GM11168 (cell line): ENCODE results near the gene OR52I2.

ENCODE experiments used
- in situ Hi-C: fragments of 300-500 bp; cut with MboI; formaldehyde crosslinking; loops from one replicate; pipeline ENCODE4 v1.12.0; 2022; ENCODE audit warnings: low sequenced_read_pairs; ENCODE audit not compliant: unreplicated experiment

OR52I2 gene

DNA sequence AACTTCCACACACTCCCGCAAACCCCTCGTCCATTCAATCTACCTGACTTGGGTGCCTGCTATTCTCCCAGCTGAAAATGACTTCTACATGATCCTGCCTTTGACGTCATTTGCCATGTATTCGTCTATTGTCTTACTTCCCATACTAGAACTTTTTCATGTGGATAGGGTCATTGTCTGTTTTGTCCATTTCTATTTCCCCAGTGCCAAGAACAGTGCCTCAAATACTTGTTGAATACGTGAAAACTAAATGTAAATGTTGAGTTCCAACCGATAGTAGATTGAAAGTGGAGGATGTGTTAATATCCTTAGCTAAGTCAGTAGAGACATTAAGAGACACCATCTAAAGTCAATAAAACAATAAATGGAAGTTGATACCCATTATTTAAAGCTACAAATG is 25.6 kb downstream of the OR52I2 start:
- in situ Hi-C loops, result no loop called here

DNA sequence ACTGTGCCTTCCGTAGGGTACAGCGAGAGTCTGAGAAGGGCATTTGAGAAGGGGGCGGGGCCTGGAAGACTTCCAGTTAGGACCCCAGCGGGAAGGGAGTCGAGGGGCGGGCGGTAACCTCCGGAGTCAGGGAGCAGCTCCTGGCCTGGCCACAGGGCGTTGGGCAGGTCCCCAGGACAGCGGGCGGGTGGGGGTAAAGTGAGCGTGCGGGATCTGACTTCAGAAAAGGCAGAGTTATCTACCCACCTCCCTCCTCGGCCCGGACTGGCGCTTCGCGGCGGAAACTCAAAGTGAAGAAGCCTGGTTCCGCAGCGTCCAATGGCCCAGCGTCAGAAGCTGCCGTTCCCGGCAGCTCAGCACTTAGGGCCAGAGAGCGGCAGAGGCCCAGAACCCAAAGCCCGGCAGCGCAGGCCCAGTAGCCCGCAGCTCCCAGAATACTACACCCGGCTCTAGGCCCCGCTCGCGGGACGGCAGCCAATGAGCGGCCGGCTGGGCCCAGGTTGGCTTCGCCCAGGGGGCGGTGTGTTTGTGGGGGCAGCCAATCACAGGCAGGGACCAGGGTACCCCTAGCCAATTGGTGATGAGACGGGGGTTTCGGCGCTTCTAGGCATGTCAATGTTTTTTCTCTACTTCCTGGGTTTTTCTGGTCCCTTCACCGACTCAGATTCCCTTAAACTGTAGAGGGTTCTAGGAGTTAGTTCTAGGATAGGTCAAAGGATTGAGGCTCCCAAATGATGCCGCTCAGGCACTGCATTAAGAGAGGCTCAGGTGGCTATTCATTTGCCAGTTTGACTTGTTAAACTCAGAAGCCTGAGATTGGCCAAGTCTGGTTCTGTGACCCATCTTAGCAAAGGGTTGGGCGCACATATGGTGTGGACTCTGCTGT is 26.5 kb downstream of the OR52I2 start, which contains the start of gene TRIM68:
Gene TRIM68 (minus strand): TSS at position 451 of the 886 bp plus-strand sequence. CDS start 2,727 bp downstream, outside the sequence.
- in situ Hi-C loops, result no loop called here

DNA sequence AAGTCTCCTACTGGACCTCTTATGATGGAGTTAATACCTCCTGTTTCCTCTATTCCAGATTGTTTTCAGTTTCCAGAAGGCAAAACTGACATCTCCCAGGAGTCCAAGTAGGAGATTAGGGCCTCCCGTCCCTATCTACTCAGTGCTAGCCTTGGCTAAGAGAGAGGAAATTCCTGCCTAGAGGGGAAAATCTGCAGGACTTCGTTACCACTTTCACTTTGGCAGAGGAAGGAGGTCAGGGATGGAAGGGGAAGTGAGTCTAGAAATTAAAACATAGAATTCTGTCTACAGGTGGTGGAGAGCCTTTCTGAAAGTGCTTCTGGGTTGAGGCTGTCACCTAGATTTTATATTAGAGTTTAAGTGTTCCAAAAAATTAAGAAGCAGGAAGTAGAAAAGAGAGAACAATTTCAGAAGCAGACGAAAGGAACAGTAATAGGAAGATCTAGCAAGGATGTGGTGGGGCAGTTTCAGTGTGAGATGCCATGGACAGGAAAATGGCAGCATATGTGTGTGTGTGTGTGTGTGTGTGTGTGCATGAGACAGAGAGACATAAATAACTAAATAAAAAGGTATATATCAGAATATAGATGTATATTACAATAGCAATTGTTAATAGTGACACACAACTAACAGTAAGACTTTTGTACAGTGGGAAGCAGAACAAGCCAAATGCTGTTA is 28.9 kb downstream of the OR52I2 start:
- in situ Hi-C loops, result no loop called here

DNA sequence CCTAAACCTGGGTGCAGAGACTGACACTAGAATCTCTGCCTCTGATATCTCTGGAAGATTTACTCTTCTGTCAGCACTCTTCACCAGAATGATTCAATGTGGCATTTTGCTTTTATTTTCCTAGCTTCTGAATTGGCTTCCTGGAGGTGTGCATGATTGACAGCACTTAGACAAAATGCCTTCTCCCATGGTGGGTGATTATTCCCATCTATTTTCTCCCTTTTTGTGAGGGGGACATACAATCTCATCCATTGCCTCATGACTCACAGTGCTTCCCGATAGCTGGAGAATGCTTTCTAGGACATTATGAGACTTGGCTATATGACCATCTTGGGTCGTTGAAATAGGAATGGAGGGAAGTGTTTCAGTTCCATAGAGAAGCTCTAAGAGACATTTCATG is 30.4 kb downstream of the OR52I2 start:
- in situ Hi-C loops, result no loop called here

DNA sequence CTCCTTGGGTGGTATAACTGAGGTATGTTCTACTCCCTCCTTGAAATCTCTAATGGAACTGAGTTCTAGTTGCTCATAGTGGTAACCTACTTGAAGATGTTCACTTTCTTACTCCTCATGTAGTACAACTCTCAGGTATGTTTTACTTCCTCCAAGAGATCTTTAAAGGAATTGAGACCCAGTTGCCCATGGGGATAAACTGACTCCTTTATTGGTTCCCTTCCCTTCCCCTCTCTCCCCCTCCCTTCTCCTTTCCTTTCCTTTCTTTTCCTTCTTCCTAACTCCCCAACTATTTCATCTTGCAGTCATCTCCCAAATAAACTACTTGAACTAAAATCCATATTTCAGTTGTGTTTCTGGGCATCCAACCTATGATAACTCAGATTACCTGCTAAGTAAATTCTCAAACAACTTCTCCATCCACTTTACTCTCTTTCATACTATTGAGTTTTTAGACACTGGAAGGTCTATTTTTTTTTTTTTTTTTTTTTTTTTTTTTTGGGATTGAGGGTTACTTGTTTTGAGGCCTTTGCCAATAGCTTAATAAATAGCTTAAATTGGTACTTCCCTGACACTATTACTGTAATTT is 34.4 kb downstream of the OR52I2 start:
- in situ Hi-C loops, result no loop called here

DNA sequence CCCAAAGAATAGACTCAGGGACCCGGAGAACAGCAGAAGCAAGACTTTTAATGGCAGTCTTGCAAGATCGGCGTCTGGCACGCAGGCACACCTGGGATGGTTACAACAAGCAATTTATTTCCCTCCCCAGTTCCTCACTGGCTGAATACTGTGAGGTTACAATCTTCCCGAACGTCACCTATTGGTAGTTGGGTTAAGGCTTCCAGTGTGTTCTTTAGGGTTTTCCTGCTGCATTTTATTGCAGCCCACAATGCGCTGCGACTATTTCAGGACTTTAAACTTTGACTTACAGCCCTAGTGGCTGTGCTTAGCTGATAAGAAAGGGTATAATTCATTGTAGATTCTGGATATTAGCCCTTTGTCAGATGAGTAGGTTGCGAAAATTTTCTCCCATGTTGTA is 38.0 kb downstream of the OR52I2 start:
- in situ Hi-C loops, result no loop called here

DNA sequence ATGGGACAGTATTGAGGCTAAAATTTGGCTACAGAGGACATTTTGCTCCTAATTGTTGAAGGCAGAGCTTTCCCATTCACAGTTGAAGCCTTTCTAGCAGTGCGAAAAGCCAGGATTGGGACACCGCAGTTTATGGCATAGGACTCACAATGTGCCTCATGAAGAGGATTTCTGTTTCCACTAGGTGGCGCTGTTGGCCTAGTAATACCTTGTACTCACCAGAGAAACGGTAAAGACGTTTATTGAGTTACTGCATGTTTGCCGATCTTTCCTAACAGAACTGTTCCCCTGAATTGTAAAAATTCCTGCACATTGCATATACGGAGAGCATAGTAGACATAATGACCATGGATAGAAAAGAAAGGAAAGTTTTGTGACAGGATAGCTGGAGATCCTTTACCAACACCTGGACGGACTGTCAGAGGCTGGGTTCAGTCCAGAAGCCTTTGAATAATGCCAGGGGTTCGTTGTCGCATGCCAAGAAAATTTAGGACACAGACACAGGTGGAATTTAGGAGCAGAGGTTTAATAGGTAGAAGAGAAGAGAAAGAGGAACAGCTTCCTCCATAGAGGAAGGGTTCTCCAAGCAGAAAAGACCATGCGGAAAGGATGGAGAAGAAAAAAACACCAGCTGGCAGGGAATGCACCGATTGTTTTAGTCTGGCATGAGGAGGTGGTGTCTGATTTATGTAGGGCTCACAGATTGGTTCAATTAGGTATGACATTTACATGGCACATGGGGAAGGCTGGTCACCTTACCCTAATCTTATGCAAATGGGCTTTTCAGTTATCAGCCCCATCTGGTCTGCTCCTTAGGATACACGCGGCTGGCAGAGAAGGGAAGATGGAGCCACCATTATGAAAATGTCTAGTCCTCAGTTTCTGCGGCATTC is 44.9 kb downstream of the OR52I2 start:
- in situ Hi-C loops, result loop anchor here (25.0 kb wide), 1 partner anchor 211 kb away; the partner anchor contains the start of gene OR51S1

DNA sequence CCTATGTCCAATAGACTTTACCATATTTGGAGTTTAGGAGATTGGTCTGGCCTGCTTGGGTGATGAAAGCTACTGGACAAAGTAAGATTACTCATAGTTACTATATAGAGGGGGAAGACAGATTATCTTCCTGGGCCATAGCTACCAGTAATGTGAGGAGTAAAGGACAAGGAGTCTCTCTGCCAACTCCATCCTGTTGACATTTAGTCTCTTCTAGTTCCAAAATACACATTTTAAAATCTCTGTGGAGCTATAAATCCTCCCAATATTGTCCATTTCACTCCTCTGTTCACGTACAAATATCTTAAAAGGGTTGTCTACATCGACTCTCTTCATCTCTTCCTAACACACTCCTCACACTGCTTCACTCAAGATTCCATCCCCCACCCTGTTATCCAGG is 54.6 kb downstream of the OR52I2 start:
- in situ Hi-C loops, result loop anchor here (25.0 kb wide), 1 partner anchor 201 kb away; the partner anchor contains the start of gene OR51S1

DNA sequence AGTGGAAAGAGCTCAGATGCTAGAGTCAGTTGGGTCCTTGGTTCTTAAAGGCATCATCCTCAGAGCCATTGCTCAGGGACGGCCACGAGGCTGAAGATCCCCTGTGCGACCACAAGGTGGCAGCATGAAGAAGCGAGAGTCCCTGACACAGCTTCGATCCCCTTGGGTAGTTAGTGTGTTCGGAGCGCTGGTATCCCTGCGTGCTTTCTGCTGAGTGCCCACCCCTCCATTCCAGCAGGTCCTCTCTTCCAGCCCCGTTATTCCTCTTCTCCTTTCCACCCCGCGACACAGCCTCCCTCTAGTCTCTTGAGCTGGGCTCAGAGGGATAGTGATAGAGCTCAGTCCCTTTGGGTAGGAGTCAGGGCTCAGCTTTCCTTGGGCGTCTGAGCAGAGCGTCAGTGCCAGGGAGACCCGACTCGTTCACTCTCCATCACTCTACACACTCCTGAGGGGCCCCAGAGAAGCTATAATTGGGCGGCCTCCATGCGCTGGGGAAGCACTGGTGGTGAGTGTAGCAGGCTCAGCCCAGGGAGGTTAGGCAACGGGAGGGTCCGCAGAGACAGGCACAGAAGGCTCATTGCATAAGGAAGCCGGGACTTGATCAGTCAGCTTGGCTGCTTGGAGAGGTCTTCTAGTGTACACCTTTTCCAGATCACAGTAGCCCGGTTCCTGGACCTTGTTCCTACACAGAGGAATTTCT is 55.6 kb downstream of the OR52I2 start, which contains the start of gene OR51D1:
Gene OR51D1 (plus strand): TSS at position 516 of the 700 bp plus-strand sequence. CDS start 2,314 bp downstream, outside the sequence.
- in situ Hi-C loops, result loop anchor here (25.0 kb wide), 1 partner anchor 200 kb away; the partner anchor contains the start of gene OR51S1

DNA sequence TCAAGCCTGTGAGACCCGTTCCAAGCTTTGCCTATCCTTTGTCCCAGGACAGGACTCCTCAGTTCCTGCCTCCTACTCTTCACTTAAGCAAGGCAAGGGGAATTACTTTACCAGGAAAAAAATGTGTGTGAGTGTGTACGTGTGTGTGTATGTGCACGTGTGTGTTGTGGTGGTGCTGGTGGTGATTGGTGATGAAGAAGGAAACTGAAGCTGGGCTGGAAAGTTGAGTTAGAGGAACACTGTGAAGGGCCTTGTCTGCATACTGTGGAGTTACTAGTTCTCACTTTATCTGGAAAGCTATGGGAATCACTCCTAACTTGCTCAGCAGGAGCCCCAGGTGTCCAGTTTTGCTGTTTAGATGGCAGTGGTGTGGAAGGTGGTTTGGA is 56.1 kb downstream of the OR52I2 start:
- in situ Hi-C loops, result loop anchor here (25.0 kb wide), 1 partner anchor 200 kb away; the partner anchor contains the start of gene OR51S1

DNA sequence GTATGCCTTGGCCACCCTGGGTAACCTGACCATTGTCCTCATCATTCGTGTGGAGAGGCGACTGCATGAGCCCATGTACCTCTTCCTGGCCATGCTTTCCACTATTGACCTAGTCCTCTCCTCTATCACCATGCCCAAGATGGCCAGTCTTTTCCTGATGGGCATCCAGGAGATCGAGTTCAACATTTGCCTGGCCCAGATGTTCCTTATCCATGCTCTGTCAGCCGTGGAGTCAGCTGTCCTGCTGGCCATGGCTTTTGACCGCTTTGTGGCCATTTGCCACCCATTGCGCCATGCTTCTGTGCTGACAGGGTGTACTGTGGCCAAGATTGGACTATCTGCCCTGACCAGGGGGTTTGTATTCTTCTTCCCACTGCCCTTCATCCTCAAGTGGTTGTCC is 58.4 kb downstream of the OR52I2 start:
- in situ Hi-C loops, result loop anchor here (5.0 to 25.0 kb wide), 2 partner anchors 197 to 372 kb away; partner anchors contain the start of gene OR51S1

DNA sequence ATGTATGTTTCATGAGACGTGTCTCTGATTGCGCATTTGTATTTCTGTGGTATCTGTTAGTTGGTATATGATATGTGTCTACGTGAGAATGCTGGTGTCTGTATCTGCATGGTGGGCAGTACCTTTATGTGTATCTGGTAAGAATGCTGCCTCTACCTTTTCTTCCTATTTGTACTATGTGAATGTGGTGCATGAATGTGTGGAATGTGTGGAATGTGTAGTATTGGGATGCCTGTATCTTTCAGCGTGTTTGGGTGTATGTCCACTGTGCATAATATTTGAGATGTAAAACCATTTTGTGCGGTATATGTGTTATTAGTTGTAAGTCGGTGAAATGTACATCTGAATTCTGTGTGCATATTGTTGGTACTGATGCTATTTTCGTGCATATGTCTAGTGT is 60.0 kb downstream of the OR52I2 start:
- in situ Hi-C loops, result loop anchor here (5.0 to 25.0 kb wide), 2 partner anchors 196 to 371 kb away; partner anchors contain the start of gene OR51S1

DNA sequence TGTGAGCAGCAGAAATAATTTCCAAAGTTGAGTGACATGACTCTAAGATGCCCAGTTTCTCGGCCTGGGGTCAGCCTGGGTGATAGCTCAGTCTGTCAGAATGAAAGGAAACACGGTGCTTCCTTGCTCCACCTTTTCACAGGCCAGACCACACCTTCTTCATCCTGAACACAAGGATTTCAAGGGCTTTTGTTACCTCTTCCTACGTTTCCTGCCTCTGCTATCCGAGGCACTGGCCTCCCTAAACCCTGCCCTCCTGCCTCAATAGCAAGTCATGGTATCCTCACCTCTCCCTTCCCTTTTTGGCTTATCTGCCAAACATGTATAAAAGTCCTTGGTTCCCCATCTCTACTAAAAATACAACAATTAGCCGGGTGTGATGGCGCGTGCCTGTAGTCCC is 60.5 kb downstream of the OR52I2 start:
- in situ Hi-C loops, result loop anchor here (5.0 to 25.0 kb wide), 2 partner anchors 195 to 370 kb away; partner anchors contain the start of gene OR51S1
